Measurements from ENCODE around the gene ESPL1.

- no peak for TF ChIP-seq CEBPB (IDR thresholded peaks at IDR 0.05; ENCODE audit: low read depth, low read length)
- TF ChIP-seq GABPA (IDR thresholded peaks at IDR 0.05; ENCODE audit: borderline replicate concordance, insufficient read depth, low read length) = no peak
- no peak for TF ChIP-seq CTCF (IDR thresholded peaks at IDR 0.05; ENCODE audit: control extremely low read depth in 1 of 3, insufficient read depth in 1 of 3, low read depth in 1 of 3, low read length in 3 of 3)
- TF ChIP-seq JUND (IDR thresholded peaks at IDR 0.05; ENCODE audit: low read length) = no peak
- no peak for TF ChIP-seq ATF3 (IDR thresholded peaks at IDR 0.05; ENCODE audit: insufficient read depth, low read depth, low read length)
- no peak for TF ChIP-seq HDAC2 (IDR thresholded peaks at IDR 0.05; ENCODE audit: borderline replicate concordance in 1 of 2, low read depth in 2 of 2, low read length in 2 of 2)
- TF ChIP-seq TCF12 (IDR thresholded peaks at IDR 0.05; ENCODE audit: low read depth, low read length) = no peak
These were observed 41.3 kb upstream of the ESPL1 start for GRCh38 chr12:53226815-53227214.
